Measurements from ENCODE around the gene GOT1. TPM values are rescaled to one million over a fixed set of nuclear protein-coding genes. Genes with fewer than 3 reads are reported as not detected.

GOT1 gene
- total and polyA plus RNA-seq, 2 experiments from 2014 or later: 36.8 to 37.7 TPM

- no peaks in the 10 kb centered on the region for H3K36me3 ChIP-seq (ENCODE audit: insufficient read depth)
- H3K27me3 ChIP-seq (ENCODE audit: insufficient read depth): no peaks in the 10 kb centered on the region
- peaks cover 4% of the 10 kb centered on the region for H3K27me3 Mint-ChIP-seq (ENCODE audit: insufficient read depth, low read depth, poor library complexity)
- no peaks in the 10 kb centered on the region for H4K20me1 ChIP-seq (replicated peaks; ENCODE audit: insufficient read depth)
- ATAC-seq: no peak
- no peak overlapping the region for H2AFZ ChIP-seq
- H3K9me3 Mint-ChIP-seq: no peaks in the 10 kb centered on the region
- peaks cover 17% of the 10 kb centered on the region for H3K4me1 ChIP-seq (ENCODE audit: insufficient read depth)
- peaks cover 46% of the 10 kb centered on the region for H3K4me1 Mint-ChIP-seq
- no peak overlapping the region for H3K27ac Mint-ChIP-seq
- H3K4me2 ChIP-seq: no peak overlapping the region
- no peak overlapping the region for H3K4me3 Mint-ChIP-seq
- TF ChIP-seq NANOG (IDR thresholded peaks at IDR 0.05; ENCODE audit: borderline replicate concordance): no peak
- TF ChIP-seq EZH2phosphoT487 (IDR thresholded peaks at IDR 0.05; ENCODE audit: unreplicated experiment): no peak
- no peak for TF ChIP-seq POLR2AphosphoS5 (IDR thresholded peaks at IDR 0.05; ENCODE audit: low read depth)
- no peak for TF ChIP-seq ZNF462 (CRISPR knock-in tag; IDR thresholded peaks at IDR 0.05)
- no peak for TF ChIP-seq STAT1 (IDR thresholded peaks at IDR 0.05; ENCODE audit: unreplicated experiment)
- TF ChIP-seq CREB1 (CRISPR knock-in tag; IDR thresholded peaks at IDR 0.05; ENCODE audit: low read depth): no peak
- TF ChIP-seq CTCF (conservative IDR thresholded peaks at IDR 0.05; ENCODE audit: low read depth in 2 of 2): no peak
- TF ChIP-seq JUNB (IDR thresholded peaks at IDR 0.05; ENCODE audit: unreplicated experiment): no peak
- TF ChIP-seq ZNF331 (CRISPR knock-in tag; IDR thresholded peaks at IDR 0.05; ENCODE audit: low read depth): no peak
- no peak for TF ChIP-seq EZH2 (IDR thresholded peaks at IDR 0.05; ENCODE audit: low read depth, unreplicated experiment)
- TF ChIP-seq, protein P1, sequence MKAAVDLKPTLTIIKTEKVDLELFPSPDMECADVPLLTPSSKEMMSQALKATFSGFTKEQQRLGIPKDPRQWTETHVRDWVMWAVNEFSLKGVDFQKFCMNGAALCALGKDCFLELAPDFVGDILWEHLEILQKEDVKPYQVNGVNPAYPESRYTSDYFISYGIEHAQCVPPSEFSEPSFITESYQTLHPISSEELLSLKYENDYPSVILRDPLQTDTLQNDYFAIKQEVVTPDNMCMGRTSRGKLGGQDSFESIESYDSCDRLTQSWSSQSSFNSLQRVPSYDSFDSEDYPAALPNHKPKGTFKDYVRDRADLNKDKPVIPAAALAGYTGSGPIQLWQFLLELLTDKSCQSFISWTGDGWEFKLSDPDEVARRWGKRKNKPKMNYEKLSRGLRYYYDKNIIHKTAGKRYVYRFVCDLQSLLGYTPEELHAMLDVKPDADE (IDR thresholded peaks at IDR 0.05): no peak
- TF ChIP-seq, protein P2, sequence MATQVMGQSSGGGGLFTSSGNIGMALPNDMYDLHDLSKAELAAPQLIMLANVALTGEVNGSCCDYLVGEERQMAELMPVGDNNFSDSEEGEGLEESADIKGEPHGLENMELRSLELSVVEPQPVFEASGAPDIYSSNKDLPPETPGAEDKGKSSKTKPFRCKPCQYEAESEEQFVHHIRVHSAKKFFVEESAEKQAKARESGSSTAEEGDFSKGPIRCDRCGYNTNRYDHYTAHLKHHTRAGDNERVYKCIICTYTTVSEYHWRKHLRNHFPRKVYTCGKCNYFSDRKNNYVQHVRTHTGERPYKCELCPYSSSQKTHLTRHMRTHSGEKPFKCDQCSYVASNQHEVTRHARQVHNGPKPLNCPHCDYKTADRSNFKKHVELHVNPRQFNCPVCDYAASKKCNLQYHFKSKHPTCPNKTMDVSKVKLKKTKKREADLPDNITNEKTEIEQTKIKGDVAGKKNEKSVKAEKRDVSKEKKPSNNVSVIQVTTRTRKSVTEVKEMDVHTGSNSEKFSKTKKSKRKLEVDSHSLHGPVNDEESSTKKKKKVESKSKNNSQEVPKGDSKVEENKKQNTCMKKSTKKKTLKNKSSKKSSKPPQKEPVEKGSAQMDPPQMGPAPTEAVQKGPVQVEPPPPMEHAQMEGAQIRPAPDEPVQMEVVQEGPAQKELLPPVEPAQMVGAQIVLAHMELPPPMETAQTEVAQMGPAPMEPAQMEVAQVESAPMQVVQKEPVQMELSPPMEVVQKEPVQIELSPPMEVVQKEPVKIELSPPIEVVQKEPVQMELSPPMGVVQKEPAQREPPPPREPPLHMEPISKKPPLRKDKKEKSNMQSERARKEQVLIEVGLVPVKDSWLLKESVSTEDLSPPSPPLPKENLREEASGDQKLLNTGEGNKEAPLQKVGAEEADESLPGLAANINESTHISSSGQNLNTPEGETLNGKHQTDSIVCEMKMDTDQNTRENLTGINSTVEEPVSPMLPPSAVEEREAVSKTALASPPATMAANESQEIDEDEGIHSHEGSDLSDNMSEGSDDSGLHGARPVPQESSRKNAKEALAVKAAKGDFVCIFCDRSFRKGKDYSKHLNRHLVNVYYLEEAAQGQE (IDR thresholded peaks at IDR 0.05; ENCODE audit: unreplicated experiment): no peak
- no peak for TF ChIP-seq ZNF114 (CRISPR knock-in tag; IDR thresholded peaks at IDR 0.05)
- H3K9me2 ChIP-seq (ENCODE audit: insufficient read depth): no peaks in the 10 kb centered on the region
- no peak overlapping the region for H3K27ac ChIP-seq (ENCODE audit: low read depth)
- H3K36me3 Mint-ChIP-seq (ENCODE audit: low read depth): no peaks in the 10 kb centered on the region
- DNase-seq (ENCODE audit: low spot score): no peak
- no peaks in the 10 kb centered on the region for H3K79me2 ChIP-seq (replicated peaks; ENCODE audit: insufficient read depth)
- no peaks in the 10 kb centered on the region for H3F3A ChIP-seq (replicated peaks; ENCODE audit: low read depth)
- no peak overlapping the region for H3K4me3 ChIP-seq
Observed at GRCh38 chr10:99389729-99390480, 40.5 kb downstream of the GOT1 start.
